Right lung (tissue), 5 donors: ENCODE results near the gene PNCK. TPM values are rescaled to one million over a fixed set of nuclear protein-coding genes. Genes with fewer than 3 reads are reported as not detected.

Source experiments
- DNase-seq, 2 donors: peaks; one replicate each; pipeline ENCODE4 v3.0.0-alpha.2; 2013
- polyA plus RNA-seq, 5 donors: library from polyadenylated mRNA; unstranded; fragments of 120-200 nt; gene quantifications; one replicate each; pipeline versions ENCODE4 v1.2.1 to v1.2.3, GENCODE V29; 2013; ENCODE audit warnings: inconsistent platforms in 1 of 5, low replicate concordance in 1 of 5; ENCODE audit not compliant: insufficient read length in 5 of 5, insufficient read depth in 1 of 5

PNCK gene
- polyA plus RNA-seq, 5 donors, result 0.54 to 1.1 (median 0.64) TPM

GRCh38 chrX:153662266-153662665, 11.3 kb downstream of the PNCK start:
- no peak for DNase-seq

- DNase-seq, result no peak
Observed at GRCh38 chrX:153659268-153659667, 14.3 kb downstream of the PNCK start.

GRCh38 chrX:153657161-153657560, 16.5 kb downstream of the PNCK start:
- DNase-seq, result no peak

GRCh38 chrX:153653556-153653955, 20.1 kb downstream of the PNCK start:
- no peak for DNase-seq

- DNase-seq, result no peak
Observed at GRCh38 chrX:153651540-153652079, 22.0 kb downstream of the PNCK start.

GRCh38 chrX:153650959-153651358, 22.7 kb downstream of the PNCK start:
- no peak for DNase-seq

GRCh38 chrX:153649915-153650782, 23.5 kb downstream of the PNCK start:
- DNase-seq, result no peak

GRCh38 chrX:153649178-153649914, 24.3 kb downstream of the PNCK start:
- DNase-seq, result no peak

GRCh38 chrX:153648358-153649177, 25.0 kb downstream of the PNCK start:
- DNase-seq, result no peak

GRCh38 chrX:153647461-153648357, 25.9 kb downstream of the PNCK start:
- DNase-seq, result no peak

- DNase-seq, result no peak
Observed at GRCh38 chrX:153646620-153647373, 26.8 kb downstream of the PNCK start, which contains the start of gene DUSP9. TSS of gene DUSP9 (plus strand) at chrX:153647203. CDS start at chrX:153647954, 751 bp downstream.

GRCh38 chrX:153645921-153646488, 27.6 kb downstream of the PNCK start:
- no peak for DNase-seq

- no peak for DNase-seq
Observed at GRCh38 chrX:153645151-153645550, 28.5 kb downstream of the PNCK start.

- DNase-seq, result no peak
Observed at GRCh38 chrX:153644356-153645125, 29.1 kb downstream of the PNCK start.

- DNase-seq, result no peak
Observed at GRCh38 chrX:153643431-153644351, 29.9 kb downstream of the PNCK start.

- no peak for DNase-seq
Observed at GRCh38 chrX:153642655-153643430, 30.8 kb downstream of the PNCK start.
